ENCODE data around the gene GXYLT2. TPM values are rescaled to one million over a fixed set of nuclear protein-coding genes. Genes with fewer than 3 reads are reported as not detected.

The GXYLT2 gene
- total and polyA plus RNA-seq, 2 donors (not counting 1 experiment from before 2014, with no cell fraction given) = not detected

GRCh38 chr3:72907731-72908620 is 20.1 kb downstream of the GXYLT2 start:
- TF ChIP-seq CTCF (IDR thresholded peaks at IDR 0.05) = no peak
- TF ChIP-seq EZH2 (IDR thresholded peaks at IDR 0.05; ENCODE audit: borderline replicate concordance, insufficient read depth, low read depth, low read length, poor library complexity, severe bottlenecking) = no peak
- DNase-seq (no peak), ATAC-seq (ENCODE audit: low read depth) (no peak)
- H3K9me3 Mint-ChIP-seq (ENCODE audit: insufficient read depth) = no peaks in the 10 kb centered on the region
- Histone ChIP-seq H3K9me3 (ENCODE audit: control extremely low read depth in 1 of 3, control insufficient read depth in 2 of 3, insufficient read depth in 1 of 3, low read length in 2 of 3) (no peaks in the 10 kb centered on the region), H4K20me1 (ENCODE audit: control insufficient read depth, insufficient read depth, low read length, poor library complexity, severe bottlenecking) (no peaks in the 10 kb centered on the region), H3K4me2 (replicated peaks; ENCODE audit: low read depth, low read length, poor library complexity, severe bottlenecking) (no peak overlapping the region), H3K4me1 (ENCODE audit: control insufficient read depth in 2 of 2, insufficient read depth in 2 of 2, low read length in 2 of 2) (no peaks in the 10 kb centered on the region), H3K4me3 (ENCODE audit: control extremely low read depth in 1 of 5, extremely low read depth in 1 of 5, insufficient read depth in 1 of 5, low read depth in 2 of 5, low read length in 4 of 5) (no peak overlapping the region), H3K27me3 (replicated peaks in 1 of 4; ENCODE audit: control extremely low read depth in 1 of 4, control insufficient read depth in 3 of 4, insufficient read depth in 4 of 4, low read length in 3 of 4) (peaks cover 0 to 3% (median 1%) of the 10 kb centered on the region in 4 experiments), H2AFZ (ENCODE audit: insufficient read depth, low read depth, low read length, poor library complexity, severe bottlenecking) (no peak overlapping the region), H3K79me2 (ENCODE audit: control insufficient read depth, insufficient read depth, low read length) (no peaks in the 10 kb centered on the region), H3K9ac (ENCODE audit: low read length) (no peak overlapping the region), H3K27ac (ENCODE audit: low read length in 2 of 2) (no peak overlapping the region), H3K36me3 (replicated peaks in 1 of 2; ENCODE audit: control extremely low read depth in 1 of 2, control insufficient read depth in 1 of 2, extremely low read depth in 1 of 2, insufficient read depth in 2 of 2, low read length in 1 of 2) (no peaks in the 10 kb centered on the region)
- no peak overlapping the region for H3K27ac Mint-ChIP-seq
- peaks cover 4% of the 10 kb centered on the region for H3K27me3 Mint-ChIP-seq
- no peak overlapping the region for H3K4me3 Mint-ChIP-seq
- CTCF ChIA-PET = no interaction called here
- H3K4me1 Mint-ChIP-seq = no peaks in the 10 kb centered on the region
- POLR2A ChIA-PET = no interaction called here
- intact Hi-C loops (cut with micrococcal nuclease) = no loop called here
- 88% methylated on average over 7 of the region's 14 CpGs for WGBS (ENCODE audit: insufficient coverage)

- no peaks in the 10 kb centered on the region for H3K36me3 ChIP-seq (replicated peaks in 1 of 2; ENCODE audit: control extremely low read depth in 1 of 2, control insufficient read depth in 1 of 2, extremely low read depth in 1 of 2, insufficient read depth in 2 of 2, low read length in 1 of 2)
- TF ChIP-seq CTCF (IDR thresholded peaks at IDR 0.05) (no peak), EZH2 (IDR thresholded peaks at IDR 0.05; ENCODE audit: borderline replicate concordance, insufficient read depth, low read depth, low read length, poor library complexity, severe bottlenecking) (no peak)
- H3K4me1 ChIP-seq (ENCODE audit: control insufficient read depth in 2 of 2, insufficient read depth in 2 of 2, low read length in 2 of 2) = no peaks in the 10 kb centered on the region
- no peak overlapping the region for H2AFZ ChIP-seq (ENCODE audit: insufficient read depth, low read depth, low read length, poor library complexity, severe bottlenecking)
- WGBS (ENCODE audit: insufficient coverage) = 98% methylated on average over 3 of the region's 3 CpGs
- ATAC-seq (ENCODE audit: low read depth) = no peak
- POLR2A ChIA-PET = no interaction called here
- Mint-ChIP-seq H3K4me1 (no peaks in the 10 kb centered on the region), H3K9me3 (ENCODE audit: insufficient read depth) (no peaks in the 10 kb centered on the region), H3K27ac (no peak overlapping the region), H3K4me3 (no peak overlapping the region), H3K27me3 (no peaks in the 10 kb centered on the region)
- peaks cover 0 to 2% (median 0%) of the 10 kb centered on the region in 4 experiments for H3K27me3 ChIP-seq (replicated peaks in 1 of 4; ENCODE audit: control extremely low read depth in 1 of 4, control insufficient read depth in 3 of 4, insufficient read depth in 4 of 4, low read length in 3 of 4)
- H3K27ac ChIP-seq (ENCODE audit: low read length in 2 of 2) = no peak overlapping the region
- H4K20me1 ChIP-seq (ENCODE audit: control insufficient read depth, insufficient read depth, low read length, poor library complexity, severe bottlenecking) = no peaks in the 10 kb centered on the region
- DNase-seq = no peak
- CTCF ChIA-PET = no interaction called here
- no peak overlapping the region for H3K9ac ChIP-seq (ENCODE audit: low read length)
- H3K9me3 ChIP-seq (ENCODE audit: control extremely low read depth in 1 of 3, control insufficient read depth in 2 of 3, insufficient read depth in 1 of 3, low read length in 2 of 3) = no peaks in the 10 kb centered on the region
- no peak overlapping the region for H3K4me2 ChIP-seq (replicated peaks; ENCODE audit: low read depth, low read length, poor library complexity, severe bottlenecking)
- no peak overlapping the region for H3K4me3 ChIP-seq (ENCODE audit: control extremely low read depth in 1 of 5, extremely low read depth in 1 of 5, insufficient read depth in 1 of 5, low read depth in 2 of 5, low read length in 4 of 5)
- intact Hi-C loops (cut with micrococcal nuclease) = no loop called here
- H3K79me2 ChIP-seq (ENCODE audit: control insufficient read depth, insufficient read depth, low read length) = no peaks in the 10 kb centered on the region
Observed at GRCh38 chr3:72909591-72909990, 21.7 kb downstream of the GXYLT2 start.

All from B cell (primary cell).